ENCODE measurements around the gene GCSAM.
"Not testable (repeated sequence)": the region's sequence is repeated elsewhere in the genome, so short reads cannot be mapped to it uniquely, and the experiment has no call there.

The GCSAM gene

GRCh38 chr3:112072387-112073060, 60.5 kb downstream of the GCSAM start:
- not testable (repeated sequence) for DNase-seq (ENCODE audit: low read depth)
